Dendritic cell treated with granulocyte-macrophage colony-stimulating factor and Interleukin-4, amounts not matched to agents 40 ng/mL and 50 ng/mL, for 4 days (primary cell): ENCODE results near the gene ACR.

Source experiments
- H3K27ac Mint-ChIP-seq: one replicate; pipeline ENCODE4 v1.8.0; 2022; ENCODE audit warnings: mild to moderate bottlenecking, mixed read lengths
- H3K27me3 Mint-ChIP-seq: one replicate; pipeline ENCODE4 v1.8.0; 2022; ENCODE audit warnings: mild to moderate bottlenecking, mixed read lengths
- H3K36me3 Mint-ChIP-seq: one replicate; pipeline ENCODE4 v1.8.0; 2022; ENCODE audit warnings: low read depth, mixed read lengths
- H3K4me1 Mint-ChIP-seq: one replicate; pipeline ENCODE4 v1.8.0; 2022; ENCODE audit warnings: low read depth, mixed read lengths
- H3K4me3 Mint-ChIP-seq: one replicate; pipeline ENCODE4 v1.8.0; 2022; ENCODE audit warnings: mild to moderate bottlenecking, moderate library complexity, mixed read lengths
- H3K9me3 Mint-ChIP-seq: one replicate; pipeline ENCODE4 v1.8.0; 2022; ENCODE audit warnings: mixed read lengths
- intact Hi-C: fragments of 100-400 bp; cut with micrococcal nuclease; formaldehyde crosslinking; loops from one replicate; pipeline ENCODE4 v1.15.0; 2022

ACR gene

DNA sequence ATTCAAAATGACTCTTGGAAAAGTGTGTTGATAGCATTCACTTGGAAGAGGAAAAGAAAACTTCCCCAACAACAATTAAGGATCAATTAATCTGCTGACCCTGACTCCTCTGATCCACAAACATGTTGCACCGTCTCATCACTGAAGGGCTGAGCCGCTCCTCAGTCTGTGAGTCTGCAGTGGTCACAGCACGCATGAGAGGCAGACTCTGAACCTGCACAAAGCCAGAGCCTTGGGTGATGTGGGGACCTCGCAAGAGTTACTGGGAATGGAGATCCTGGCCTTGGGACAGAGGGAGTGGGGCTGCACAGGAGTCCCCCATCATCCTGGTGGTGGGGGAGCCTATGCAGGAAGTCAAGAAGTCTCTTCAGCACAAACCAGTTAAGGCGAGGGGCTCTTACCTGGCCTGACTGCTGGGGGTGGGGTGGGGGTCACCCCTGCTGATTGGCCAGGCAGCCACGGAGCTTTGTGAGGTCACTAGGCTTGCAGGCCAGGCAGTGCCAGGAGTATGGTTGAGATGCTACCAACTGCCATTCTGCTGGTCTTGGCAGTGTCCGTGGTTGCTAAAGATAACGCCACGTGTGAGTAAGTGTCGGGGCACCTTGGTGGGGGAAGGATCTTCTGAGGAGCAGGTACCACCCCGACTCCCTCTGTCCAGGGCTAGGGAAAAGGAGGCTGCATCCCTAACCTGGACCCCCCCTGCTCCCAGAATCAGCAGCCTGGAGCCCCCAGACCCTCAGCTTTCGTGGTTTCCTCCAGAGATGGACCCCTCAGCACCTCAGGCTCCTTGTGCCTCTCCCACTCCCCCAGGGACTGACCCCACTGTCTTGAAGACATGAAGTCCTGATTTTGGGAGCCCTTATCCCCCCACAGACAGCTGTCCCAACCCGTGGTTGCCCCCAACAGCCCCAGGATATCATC, at the start of gene ACR:
TSS of gene ACR (plus strand) at position 477 of the 921 bp plus-strand sequence. CDS start at position 509, 32 bp downstream.
- H3K27me3 Mint-ChIP-seq: peaks cover 2% of the 10 kb centered on the region
- intact Hi-C loops: no loop called here
- H3K4me1 Mint-ChIP-seq: no peaks in the 10 kb centered on the region
- no peak within 1 kb of the TSS for H3K27ac Mint-ChIP-seq
- H3K4me3 Mint-ChIP-seq: no peak within 1 kb of the TSS
- H3K36me3 Mint-ChIP-seq: no peaks in the 10 kb centered on the region
- no peaks in the 10 kb centered on the region for H3K9me3 Mint-ChIP-seq

DNA sequence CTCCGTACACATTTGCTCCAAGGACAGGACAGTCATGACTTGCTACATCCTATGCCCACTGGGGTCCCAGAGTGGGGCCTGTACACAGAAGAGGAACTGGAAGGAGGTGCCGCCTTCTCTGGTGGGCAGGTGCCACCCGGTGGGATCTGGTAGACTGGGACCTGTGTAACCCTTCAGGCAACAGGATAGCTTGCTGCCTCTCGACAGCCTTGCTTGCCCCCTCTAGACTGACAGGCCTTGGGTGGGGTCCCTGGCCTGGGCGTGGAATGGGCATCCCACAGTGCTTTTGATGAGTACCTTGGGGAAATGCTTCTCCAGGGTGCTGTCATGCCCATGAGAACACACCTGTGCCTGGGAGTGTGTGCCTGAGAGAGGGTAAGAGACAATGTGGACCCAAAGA, 49.6 kb upstream of the ACR start:
- no peaks in the 10 kb centered on the region for H3K9me3 Mint-ChIP-seq
- peaks cover 10% of the 10 kb centered on the region for H3K27me3 Mint-ChIP-seq
- H3K36me3 Mint-ChIP-seq: no peaks in the 10 kb centered on the region
- intact Hi-C loops: no loop called here
- H3K4me3 Mint-ChIP-seq: no peak overlapping the region
- no peak overlapping the region for H3K27ac Mint-ChIP-seq
- H3K4me1 Mint-ChIP-seq: peaks cover 37% of the 10 kb centered on the region

DNA sequence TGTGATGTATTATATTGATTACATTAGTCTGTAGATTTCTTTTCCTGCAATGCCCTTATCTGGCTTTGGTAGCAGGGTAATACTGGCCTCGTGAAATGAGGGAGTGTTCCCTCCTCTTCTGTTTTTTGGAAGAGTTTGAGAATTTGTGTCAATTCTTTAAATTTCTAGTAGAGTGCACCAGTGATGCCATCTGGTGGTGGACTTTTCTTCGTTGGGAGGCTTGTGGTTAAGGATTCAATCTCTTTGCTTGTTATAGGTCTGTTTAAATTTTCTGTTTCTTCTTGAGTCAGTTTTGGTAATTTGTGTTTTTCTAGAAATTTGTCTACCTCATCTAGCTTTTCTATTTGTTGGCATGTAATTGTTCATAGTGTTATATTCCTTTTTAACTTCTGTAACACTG, 46.5 kb upstream of the ACR start:
- Mint-ChIP-seq H3K9me3 (no peaks in the 10 kb centered on the region), H3K4me3 (no peak overlapping the region), H3K27me3 (peaks cover 2% of the 10 kb centered on the region), H3K36me3 (no peaks in the 10 kb centered on the region), H3K27ac (peak overlapping the region; percentile 20), H3K4me1 (peaks cover 37% of the 10 kb centered on the region)
- intact Hi-C loops: loop anchor here (5.0 kb wide), 1 partner anchor 64 kb away; the partner anchor contains the start of gene ARSA

DNA sequence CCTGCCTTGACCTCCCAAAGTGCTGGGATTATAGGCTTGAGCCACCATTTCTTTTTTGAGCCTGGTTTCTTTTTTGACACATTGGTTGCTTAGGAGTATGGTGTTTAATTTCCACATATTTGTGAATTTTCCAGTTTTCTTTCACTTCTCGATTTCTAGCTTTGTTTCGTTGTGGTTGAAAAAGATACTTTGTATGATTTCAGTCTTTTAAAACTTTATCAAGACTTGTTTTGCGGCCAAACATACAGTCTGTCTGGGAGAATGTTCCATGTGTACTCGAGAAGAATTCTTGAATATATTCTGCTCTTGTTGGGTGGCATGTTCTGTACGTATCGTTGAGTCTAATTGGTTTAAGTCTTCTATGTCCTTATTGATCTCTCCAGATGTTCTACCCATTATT, 44.5 kb upstream of the ACR start:
- Mint-ChIP-seq H3K4me1 (peaks cover 22% of the 10 kb centered on the region), H3K36me3 (no peaks in the 10 kb centered on the region), H3K27ac (no peak overlapping the region), H3K4me3 (no peak overlapping the region), H3K9me3 (no peaks in the 10 kb centered on the region), H3K27me3 (peaks cover 2% of the 10 kb centered on the region)
- intact Hi-C loops: loop anchor here (5.0 kb wide), 1 partner anchor 66 kb away; the partner anchor contains the start of gene ARSA

DNA sequence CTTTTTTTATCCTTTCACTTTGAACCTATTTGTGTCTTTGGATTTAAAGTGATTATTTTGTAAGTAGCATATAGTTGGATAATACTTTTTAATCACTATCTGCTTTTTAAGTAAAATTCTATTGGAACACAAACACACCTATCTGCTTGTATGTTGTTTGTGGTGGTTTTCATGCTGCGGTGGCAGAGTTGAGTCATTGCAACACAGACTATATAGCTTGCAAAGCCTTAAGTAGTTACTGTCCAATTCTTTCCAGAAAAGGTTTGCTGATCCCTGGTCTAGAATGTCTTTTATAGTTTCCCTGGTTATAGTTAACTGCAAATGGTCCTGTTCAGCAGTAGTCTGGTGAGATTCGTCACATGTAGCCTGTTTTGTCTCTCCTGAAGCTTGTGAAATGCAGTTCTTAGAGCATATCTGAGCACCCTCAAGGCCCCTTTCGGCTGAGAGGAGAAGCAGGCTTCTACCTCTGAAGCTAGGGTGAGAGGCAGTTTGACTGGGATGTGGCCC, 43.9 kb upstream of the ACR start:
- Mint-ChIP-seq H3K9me3 (no peaks in the 10 kb centered on the region), H3K27me3 (peaks cover 2% of the 10 kb centered on the region), H3K4me3 (no peak overlapping the region), H3K4me1 (peaks cover 22% of the 10 kb centered on the region), H3K27ac (no peak overlapping the region), H3K36me3 (no peaks in the 10 kb centered on the region)
- intact Hi-C loops: loop anchor here (5.0 kb wide), 1 partner anchor 67 kb away; the partner anchor contains the start of gene ARSA

DNA sequence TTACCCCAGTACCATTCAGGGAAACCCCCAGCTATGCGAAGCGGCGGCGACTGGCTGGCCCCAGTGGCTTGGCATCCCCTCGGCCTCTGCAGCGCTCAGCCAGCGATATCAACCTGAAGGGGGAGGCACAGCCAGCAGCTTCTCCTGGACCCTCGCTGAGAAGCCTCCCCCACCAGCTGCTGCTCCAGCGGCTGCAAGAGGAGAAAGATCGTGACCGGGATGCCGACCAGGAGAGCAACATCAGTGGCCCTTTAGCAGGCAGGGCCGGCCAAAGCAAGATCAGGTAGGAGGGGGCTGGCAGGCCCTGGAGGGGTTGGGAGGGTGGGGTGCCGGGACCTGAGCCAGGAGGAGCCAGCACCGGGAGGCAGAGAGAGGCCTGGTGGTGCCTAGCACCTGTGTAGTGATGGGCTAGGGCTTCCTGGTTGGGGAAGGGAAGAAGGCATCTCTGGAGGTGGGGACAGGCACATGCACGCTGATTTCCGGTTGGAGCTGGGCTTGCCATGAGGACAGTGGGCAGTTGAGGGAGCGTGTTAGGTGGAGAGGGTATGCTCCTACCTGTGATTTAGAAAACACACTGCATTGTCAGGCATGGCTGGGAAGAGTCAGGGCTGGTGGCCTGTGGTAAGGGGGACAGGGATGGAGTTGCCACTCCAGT, 43.1 kb upstream of the ACR start:
- Mint-ChIP-seq H3K27ac (no peak overlapping the region), H3K27me3 (peaks cover 2% of the 10 kb centered on the region), H3K9me3 (no peaks in the 10 kb centered on the region), H3K4me1 (peaks cover 22% of the 10 kb centered on the region), H3K36me3 (no peaks in the 10 kb centered on the region), H3K4me3 (no peak overlapping the region)
- intact Hi-C loops: loop anchor here (5.0 kb wide), 1 partner anchor 68 kb away; the partner anchor contains the start of gene ARSA

DNA sequence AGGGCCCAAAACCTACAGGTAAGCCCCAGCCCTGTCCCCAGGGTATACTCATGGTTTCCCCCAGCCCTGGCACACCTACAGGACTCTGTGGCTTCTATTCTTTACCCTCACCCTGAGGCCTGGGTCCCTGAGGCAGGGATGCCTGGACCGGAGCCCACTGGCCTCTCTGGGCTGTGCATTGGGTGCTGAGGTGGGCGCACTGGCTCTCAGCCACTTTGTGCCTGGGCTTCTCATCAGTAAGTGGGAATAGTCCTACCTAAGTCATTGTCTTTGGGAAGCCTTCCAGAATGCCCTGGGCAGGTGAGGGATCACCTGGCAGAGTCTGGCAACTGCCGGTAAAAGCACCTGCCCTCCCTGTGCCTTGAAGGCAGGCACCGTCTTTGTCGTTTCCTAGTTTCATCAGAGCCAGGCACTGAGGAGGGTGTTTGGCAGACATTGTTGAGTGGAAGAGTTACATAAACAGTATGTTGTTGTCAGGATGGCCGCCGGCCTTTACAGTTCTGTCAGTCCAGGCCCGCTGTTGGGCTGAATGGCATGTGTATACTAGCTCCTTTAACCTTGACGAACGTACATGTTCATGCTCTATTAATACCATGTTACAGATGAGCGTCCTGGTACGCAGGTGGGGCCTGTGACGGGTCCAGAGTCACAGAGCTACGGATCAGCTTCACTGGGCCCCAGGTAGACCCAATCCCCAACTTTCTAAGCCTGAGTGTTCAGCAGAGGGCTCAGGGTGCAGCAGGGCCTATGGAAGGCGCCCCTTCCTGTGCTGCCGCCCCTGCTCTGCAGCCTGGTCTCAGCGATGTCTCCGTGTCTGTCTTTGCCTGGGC, 42.4 kb upstream of the ACR start:
- peaks cover 2% of the 10 kb centered on the region for H3K27me3 Mint-ChIP-seq
- intact Hi-C loops: no loop called here
- H3K9me3 Mint-ChIP-seq: no peaks in the 10 kb centered on the region
- peaks cover 22% of the 10 kb centered on the region for H3K4me1 Mint-ChIP-seq
- H3K36me3 Mint-ChIP-seq: no peaks in the 10 kb centered on the region
- H3K4me3 Mint-ChIP-seq: no peak overlapping the region
- H3K27ac Mint-ChIP-seq: no peak overlapping the region

DNA sequence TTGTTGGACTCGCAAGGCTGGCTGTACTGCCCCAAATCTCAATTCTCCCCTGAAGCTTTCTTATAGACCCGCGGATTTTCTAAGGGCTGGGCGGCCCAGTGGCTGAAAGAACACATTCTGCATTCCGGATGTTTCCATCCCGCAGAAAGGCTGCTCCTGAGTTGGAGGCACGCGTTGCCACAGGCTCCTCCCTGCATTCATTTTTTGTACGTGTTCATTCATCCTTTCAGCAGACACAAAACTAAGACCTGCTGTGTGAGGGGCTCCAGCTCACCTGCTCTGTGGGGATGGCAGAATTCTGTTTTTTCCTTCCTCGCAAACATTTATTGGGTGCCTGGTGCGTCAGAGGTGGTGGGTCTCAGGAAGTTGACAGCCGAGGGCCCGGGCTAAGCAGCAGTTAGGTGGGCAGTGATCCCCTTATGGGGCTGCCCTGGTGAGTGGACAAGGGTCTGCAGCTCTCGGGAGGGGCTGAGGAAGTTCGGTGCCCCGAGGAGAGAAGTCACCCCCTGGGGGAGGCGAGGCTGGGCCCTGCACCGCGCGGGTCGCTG, 41.7 kb upstream of the ACR start:
- intact Hi-C loops: no loop called here
- Mint-ChIP-seq H3K4me3 (no peak overlapping the region), H3K36me3 (no peaks in the 10 kb centered on the region), H3K4me1 (peaks cover 20% of the 10 kb centered on the region), H3K9me3 (no peaks in the 10 kb centered on the region), H3K27me3 (peaks cover 2% of the 10 kb centered on the region), H3K27ac (no peak overlapping the region)

DNA sequence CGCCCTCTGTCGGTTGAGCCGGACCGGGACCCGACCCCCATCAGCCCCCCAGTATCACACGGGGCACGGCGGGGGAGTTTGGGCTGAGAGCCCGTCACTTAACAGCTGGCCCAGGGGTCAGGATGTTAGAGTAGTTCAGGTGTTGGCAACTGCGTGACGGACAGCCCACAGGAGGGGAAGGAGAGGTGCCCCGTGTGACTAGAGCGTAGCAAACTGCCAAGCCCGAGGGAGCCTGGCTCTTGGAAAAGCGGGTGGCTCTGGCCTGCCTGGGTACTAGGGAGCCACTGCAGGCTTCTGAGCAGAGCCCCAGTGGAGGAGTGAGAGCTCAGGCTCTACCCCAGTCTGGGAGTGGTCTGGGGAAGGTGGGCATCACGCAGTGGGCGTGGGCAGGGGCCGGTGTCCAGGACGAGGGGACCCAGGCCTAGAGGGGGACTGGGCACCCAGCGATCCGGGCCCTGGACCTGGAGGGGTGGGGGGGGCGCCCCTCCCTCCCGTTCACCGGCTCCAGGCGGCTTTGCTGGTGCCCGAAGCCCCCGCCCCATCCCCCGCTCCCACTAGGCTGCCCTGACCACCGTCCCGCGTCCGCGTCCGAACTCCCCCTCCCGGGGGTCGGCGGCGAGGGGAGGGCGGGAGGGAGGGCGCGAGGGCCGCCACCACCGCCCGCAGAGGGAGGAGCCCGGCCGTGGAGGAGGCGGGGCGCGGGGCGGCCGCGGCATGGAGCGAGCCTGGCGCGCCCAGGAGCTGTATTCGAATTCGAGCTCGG, 41.0 kb upstream of the ACR start:
- H3K9me3 Mint-ChIP-seq: no peaks in the 10 kb centered on the region
- intact Hi-C loops: no loop called here
- no peaks in the 10 kb centered on the region for H3K36me3 Mint-ChIP-seq
- H3K4me1 Mint-ChIP-seq: peaks cover 14% of the 10 kb centered on the region
- H3K27me3 Mint-ChIP-seq: peaks cover 2% of the 10 kb centered on the region
- H3K27ac Mint-ChIP-seq: no peak overlapping the region
- no peak overlapping the region for H3K4me3 Mint-ChIP-seq

DNA sequence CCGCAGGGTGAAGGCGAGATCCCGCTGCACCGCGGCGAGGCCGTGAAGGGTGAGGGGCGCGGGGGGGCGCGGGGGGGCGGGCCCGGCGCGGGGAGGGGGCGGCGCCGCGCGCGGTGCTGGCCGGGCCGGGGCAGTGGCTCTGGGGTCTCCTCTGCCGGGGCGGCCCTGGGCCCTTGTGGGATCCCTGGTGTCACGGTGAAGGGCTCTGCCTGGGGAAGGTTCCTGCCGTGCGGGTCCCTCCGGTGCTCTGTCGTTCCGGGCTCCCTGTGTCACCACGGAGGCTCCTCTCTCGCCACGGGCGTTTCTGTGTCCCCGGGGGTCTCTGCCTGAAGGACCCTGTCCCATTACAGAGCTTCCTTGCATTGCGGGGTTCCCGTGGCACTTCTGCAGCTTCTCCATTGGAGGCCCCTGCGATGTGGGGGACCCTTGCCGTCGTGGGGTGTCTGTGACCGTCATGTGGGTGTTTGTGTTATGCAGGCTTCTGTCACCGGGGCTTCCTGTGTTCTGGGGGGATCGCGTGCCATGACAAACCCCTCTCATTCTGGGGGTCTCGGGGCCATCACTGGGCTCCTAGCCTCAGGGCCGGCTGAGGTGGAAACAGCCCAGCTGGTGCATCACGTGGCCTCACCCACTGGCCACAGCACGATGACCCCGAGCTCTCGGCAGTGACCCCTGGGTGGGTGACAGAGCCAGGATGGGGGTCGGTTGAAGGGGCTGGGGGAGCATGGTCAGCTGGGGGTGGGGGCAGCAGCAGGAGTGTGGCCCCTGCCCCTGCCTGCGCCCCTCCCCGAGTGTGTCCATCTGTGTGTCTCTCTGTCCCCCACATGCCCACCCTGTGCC, 40.1 kb upstream of the ACR start:
- H3K27ac Mint-ChIP-seq: no peak overlapping the region
- H3K9me3 Mint-ChIP-seq: no peaks in the 10 kb centered on the region
- H3K4me1 Mint-ChIP-seq: peaks cover 5% of the 10 kb centered on the region
- no peaks in the 10 kb centered on the region for H3K36me3 Mint-ChIP-seq
- H3K27me3 Mint-ChIP-seq: no peaks in the 10 kb centered on the region
- intact Hi-C loops: no loop called here
- H3K4me3 Mint-ChIP-seq: no peak overlapping the region

DNA sequence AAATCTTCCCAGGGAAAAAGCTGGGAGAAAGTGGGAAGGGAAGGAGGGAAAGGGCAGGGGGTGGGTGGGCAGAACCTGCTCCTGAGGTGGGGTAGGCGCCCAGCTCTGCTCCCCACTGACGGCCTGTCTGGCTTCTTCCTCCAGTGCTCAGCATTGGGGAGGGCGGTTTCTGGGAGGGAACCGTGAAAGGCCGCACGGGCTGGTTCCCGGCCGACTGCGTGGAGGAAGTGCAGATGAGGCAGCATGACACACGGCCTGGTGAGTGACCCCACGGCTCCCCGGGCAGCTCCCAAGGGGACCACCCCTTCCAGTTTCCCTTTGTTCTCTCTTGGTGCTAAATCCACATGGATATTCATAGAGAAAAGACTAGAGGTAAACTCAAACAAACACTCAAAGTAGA, 39.5 kb upstream of the ACR start:
- H3K27ac Mint-ChIP-seq: no peak overlapping the region
- no peaks in the 10 kb centered on the region for H3K27me3 Mint-ChIP-seq
- intact Hi-C loops: no loop called here
- H3K4me1 Mint-ChIP-seq: no peaks in the 10 kb centered on the region
- no peaks in the 10 kb centered on the region for H3K36me3 Mint-ChIP-seq
- H3K9me3 Mint-ChIP-seq: no peaks in the 10 kb centered on the region
- no peak overlapping the region for H3K4me3 Mint-ChIP-seq

DNA sequence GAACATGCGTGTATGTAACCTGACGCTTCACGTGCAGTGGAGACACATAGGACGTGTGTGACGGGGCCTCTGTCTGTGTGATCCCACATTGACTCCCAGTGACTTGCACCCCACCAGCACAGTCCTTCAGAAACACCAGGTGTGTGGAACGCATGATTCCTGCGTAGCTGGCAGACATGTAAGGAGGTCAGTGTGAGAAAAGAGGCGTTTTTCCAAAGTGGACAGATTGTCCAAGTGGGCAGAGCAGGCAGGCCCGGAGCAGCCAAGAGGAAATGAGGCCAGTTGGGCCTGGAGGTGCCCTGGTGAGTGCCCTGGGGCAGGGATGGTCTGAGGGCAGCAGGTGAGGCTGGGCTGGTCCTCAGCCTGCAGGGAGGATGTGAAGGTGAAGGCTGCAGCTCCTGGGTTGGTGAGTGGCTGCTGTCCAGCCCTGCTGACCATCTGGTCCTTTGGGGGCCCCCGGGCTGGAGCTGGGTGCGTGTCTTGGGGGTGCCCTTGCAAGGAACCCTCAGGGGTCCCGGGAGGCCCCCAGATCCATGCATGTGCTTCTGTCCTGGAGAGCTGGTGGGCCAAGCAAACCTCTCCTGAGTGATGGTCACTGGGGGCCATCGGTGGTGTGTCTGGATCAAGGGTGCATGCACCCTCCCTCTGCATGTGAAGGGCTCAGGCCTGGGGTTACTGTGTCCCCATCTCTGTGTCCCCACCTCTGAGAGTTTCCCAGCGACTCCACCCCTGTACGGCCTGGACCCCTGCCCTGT, 38.8 kb upstream of the ACR start:
- Mint-ChIP-seq H3K4me3 (no peak overlapping the region), H3K4me1 (no peaks in the 10 kb centered on the region), H3K9me3 (no peaks in the 10 kb centered on the region), H3K27ac (no peak overlapping the region), H3K36me3 (no peaks in the 10 kb centered on the region), H3K27me3 (no peaks in the 10 kb centered on the region)
- intact Hi-C loops: no loop called here
